ENCODE measurements around the gene OPN3.

GRCh38 chr1:241637604-241638003 is 2.6 kb downstream of the OPN3 start:
- no peak for TF ChIP-seq CTCF (IDR thresholded peaks at IDR 0.05)
- no peak for TF ChIP-seq EZH2 (IDR thresholded peaks at IDR 0.05; ENCODE audit: borderline replicate concordance, insufficient read depth, low read depth, low read length, poor library complexity, severe bottlenecking)

Measured in B cell (primary cell).